ENCODE measurements around the gene AMOTL1.

Gene AMOTL1, protein sequence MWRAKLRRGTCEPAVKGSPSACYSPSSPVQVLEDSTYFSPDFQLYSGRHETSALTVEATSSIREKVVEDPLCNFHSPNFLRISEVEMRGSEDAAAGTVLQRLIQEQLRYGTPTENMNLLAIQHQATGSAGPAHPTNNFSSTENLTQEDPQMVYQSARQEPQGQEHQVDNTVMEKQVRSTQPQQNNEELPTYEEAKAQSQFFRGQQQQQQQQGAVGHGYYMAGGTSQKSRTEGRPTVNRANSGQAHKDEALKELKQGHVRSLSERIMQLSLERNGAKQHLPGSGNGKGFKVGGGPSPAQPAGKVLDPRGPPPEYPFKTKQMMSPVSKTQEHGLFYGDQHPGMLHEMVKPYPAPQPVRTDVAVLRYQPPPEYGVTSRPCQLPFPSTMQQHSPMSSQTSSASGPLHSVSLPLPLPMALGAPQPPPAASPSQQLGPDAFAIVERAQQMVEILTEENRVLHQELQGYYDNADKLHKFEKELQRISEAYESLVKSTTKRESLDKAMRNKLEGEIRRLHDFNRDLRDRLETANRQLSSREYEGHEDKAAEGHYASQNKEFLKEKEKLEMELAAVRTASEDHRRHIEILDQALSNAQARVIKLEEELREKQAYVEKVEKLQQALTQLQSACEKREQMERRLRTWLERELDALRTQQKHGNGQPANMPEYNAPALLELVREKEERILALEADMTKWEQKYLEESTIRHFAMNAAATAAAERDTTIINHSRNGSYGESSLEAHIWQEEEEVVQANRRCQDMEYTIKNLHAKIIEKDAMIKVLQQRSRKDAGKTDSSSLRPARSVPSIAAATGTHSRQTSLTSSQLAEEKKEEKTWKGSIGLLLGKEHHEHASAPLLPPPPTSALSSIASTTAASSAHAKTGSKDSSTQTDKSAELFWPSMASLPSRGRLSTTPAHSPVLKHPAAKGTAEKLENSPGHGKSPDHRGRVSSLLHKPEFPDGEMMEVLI

DNA sequence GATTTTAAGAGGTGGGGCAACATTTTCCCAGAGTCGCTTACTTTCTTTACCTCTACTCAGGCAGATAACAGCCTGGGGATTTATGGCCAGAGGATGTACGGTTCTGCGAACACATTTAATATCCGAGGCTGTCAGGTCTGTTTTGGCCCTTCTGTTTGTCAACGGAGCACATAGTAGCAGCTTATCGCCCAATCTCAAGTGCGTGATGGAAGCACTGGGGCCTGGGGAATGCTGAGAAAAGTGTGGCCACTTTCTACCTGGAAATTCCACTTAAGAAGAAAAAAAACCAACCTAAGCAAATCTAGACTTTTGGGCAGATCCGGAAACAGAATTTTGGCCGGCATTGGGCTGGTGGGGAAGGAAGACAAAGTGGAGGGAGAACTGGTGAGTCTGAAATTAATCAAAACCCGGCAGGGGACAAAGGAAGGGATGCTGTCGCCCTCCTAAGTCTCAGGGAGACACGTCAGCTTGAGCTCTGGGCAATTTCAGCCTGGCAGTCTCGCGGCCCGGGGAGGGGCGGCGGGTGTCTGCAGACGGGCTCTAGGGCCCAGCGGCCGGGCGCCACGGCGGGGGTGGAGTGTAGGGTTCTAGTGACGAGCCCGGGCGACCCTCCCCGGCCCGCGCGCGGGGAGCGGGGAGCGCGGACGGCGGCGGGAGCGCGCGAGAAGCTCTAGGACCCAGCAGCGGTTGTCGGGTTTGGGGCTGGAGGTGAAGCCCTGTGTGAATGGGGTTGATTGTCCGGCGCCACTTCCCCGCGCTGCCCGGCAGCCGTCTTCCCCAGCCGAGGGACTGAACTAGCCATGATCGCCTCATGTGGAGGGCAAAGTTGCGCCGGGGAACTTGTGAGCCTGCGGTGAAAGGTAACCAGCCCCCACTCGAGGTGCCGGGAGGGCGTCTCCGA, at the start of gene AMOTL1:
Gene AMOTL1 (plus strand): TSS at position 656 of the 901 bp plus-strand sequence. CDS start 156 bp downstream, at position 812.
- no peak for DNase-seq (ENCODE audit: low read depth in 2 of 3, low spot score in 2 of 3)

DNA sequence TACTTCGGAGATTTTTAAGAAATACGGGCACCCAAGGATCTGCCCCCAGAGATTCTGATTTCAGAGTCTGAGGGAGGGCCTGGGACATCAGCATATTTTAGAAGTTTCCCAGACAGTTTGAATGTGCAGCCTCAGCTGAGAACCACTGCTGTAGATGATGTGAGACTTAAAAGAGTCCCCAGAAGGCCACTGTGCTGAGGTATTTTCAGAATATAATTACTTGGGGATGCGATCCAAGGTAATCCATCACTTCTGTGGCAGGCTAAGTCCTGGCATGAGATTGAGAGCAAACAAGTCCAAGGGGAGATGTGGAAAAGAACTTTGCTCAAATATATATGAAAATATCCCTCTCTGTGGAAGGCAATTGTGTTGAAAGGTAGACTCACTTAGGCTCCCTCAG, 48.3 kb upstream of the AMOTL1 start:
- DNase-seq (ENCODE audit: low read depth in 2 of 3, low spot score in 2 of 3) = no peak

DNA sequence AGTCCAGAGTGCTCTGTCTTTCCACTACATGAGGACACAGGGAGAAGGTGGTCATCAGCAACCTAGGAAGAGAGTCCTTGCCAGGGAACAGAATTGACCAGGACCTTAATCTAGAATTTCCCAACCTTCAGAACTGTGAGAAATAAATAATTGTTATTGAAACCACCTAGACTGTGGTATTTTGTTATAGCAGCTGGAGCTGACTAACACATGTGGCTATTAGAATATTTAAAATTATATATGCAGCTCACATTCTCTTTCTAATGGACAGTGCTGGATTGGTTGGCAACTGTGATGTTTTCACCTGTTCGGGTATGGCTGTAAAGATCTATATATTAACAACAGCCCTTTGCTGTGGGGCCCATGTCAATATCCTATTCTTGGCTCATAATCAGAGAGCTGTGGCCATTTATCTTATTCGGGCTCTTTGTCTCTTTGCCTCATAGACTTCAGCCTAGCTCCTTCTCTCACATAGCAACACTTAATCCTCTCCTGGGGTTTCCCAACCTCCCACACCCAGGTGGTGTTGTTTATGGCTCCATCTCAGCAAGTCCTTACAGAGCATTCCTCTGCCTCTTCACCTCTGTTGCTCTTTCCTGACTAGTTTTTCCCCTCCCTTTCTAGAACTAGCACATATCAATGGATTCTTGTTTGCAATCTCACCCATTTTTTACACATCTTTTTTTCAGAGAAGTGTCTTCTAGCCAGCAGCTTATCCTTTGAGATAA, 46.4 kb upstream of the AMOTL1 start:
- DNase-seq (ENCODE audit: low read depth in 2 of 3, low spot score in 2 of 3) = no peak

DNA sequence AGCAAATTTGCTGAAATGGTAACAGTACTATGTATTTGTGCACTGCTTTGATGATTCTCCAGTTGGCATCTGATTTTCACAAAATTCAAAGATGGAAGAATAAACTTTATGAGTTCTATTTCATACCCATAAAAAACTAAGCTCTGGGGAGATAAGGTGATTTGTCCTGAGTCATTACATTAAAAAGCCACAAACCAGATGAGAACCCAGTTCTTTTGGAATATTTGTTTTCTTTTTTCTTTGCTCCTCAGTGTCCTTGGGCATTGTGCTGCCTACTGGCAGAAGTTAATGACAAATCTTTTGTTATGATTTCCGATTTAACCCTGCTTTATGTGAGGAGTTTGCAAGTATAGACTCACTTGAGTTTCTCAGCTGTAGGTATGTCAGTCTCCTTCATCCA, 45.4 kb upstream of the AMOTL1 start:
- DNase-seq (ENCODE audit: low read depth in 2 of 3, low spot score in 2 of 3) = no peak

DNA sequence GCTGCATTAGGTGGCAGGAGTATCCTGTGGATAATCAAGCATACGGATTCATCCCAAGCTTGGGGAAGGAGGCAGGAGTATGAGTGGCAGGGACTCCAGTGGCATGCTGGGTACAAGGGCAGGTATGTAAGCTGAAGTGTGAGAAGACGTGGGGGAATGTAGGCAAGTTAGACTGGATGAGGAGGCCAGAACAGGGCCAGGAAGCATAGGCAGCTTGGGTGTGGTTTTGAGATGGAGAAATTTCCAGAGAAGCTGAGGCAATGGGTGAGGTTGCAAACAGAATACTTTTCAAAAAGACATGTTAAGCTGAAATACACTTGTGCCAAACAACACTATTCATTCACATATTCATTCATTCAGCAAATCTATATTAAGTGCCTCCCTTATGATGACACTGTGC, 43.1 kb upstream of the AMOTL1 start:
- DNase-seq (ENCODE audit: low read depth in 2 of 3, low spot score in 2 of 3) = no peak

DNA sequence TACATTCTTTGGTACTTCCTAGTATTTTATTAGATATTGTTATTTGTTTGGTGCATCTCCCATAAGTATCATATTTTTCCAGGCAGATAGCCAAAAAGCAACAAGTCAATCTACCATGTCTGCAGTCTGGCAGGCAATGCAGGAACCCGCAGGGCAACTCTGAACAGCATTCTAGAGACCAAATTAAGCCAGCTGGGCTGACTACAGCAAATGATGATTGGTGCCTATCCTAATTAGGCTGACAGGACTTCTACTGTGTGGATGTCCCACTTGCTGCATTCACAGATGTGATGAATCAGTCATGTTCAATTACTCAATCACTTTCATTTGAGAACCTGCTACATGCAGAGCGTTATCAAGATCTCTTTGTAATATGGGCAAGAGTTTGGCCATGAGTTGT, 40.3 kb upstream of the AMOTL1 start:
- DNase-seq (ENCODE audit: low read depth in 2 of 3, low spot score in 2 of 3) = no peak

DNA sequence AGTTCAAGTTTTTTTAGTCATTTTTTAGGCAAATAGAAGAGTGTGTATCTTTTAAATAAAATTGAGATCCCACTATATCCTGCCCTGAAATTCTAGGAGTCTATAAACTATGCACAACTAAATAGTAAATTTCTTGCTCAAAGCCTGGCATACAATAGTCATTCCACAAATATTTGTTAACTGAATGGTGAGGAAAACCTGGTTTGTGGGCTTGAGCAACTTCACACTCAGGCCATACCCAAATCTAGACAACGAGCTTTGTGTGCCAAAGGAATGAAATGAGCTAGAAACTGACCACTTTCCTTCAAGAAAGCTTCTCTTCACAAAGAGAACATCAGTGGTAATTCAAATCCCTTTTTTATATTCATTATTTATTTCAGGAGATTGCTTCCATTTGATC, 39.6 kb upstream of the AMOTL1 start:
- no peak for DNase-seq (ENCODE audit: low read depth in 2 of 3, low spot score in 2 of 3)

DNA sequence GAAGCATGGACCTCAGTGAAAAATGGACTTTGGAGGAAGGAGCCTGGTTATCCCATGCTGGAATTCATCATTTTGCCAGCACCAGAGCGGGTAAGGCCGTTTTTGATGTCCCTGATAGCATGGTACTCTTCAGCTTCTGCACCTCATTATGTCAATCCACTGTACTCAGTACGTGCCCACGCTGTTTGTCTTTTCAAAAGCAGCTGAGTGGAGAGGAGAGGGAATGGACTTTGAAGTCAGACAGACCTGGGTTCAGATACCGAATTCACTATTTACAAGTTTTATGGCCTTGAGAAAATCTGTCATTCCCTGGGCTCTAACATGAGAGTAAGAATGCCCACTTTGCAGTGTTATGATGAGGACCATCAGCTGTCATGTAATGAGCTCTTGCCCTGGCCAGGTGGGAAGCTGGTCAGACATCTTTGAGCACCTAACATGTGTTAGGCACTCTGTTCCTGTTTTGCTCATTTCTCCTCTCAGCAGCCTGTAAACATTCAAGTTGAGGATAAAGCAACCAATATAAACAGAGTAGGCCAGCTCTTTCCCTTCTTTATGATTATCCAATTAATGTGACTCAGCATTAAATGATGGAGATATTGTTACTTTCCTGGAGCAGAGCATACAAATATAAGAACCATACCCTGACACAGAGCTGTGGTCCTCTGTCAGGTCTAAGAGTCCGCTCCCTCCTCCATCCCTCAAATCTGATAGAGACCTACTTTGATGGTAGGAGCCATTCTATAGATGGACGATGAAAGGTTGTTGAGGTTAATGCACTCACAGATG, 39.0 kb upstream of the AMOTL1 start:
- no peak for DNase-seq (ENCODE audit: low read depth in 2 of 3, low spot score in 2 of 3)

DNA sequence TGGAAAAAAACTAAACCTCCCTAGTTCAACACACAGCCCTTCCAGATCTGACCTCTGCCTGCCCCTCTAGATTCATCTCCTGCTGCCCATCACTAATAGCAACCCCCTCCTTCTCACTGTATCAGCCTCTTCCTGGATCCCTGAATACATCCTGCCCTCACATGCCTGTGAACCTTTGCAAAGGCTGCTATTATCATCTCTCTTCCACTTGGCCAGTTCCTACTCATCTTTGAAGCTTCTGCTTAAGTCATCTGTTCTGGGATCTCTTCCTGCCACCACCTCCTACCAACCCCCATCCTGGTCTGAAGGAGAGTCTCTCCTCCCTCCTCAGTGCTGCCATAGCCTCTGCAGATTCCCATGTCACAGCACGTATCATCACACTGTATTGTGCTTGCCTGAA, 38.0 kb upstream of the AMOTL1 start:
- DNase-seq (ENCODE audit: low read depth in 2 of 3, low spot score in 2 of 3) = no peak

DNA sequence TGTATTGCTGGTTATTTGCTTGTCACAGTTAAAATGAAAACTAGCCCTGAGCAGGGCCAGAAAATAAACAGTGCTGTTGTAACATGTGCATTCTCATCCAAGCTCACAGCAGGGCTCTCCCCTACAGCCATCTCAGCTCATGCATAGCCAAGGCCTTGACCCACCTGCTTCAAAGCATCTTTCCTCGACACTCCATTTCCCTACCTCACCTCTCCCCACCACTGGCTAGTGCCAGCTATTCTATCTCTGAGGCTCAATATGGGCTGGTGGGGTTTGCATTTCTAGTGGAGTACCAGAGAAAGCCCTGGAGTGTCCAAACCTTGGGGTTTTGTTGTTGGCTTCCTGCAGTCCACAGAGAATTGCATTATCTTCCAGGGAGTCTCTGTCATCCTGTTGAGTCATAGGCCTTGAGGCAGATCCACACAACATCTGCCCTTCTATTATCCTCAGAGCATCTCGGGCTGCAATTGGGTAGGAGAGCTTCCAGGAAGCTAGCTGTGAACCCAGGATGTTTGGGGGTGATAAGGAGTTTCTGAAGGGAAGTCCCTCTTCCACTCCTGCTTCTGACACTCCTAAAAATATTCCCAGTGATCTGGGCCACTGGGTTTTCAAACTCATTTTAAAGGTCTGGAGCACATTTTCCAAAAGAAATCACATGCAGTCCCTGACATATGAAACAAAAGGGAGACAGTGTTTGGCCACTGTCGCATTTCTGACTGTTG, 36.1 kb upstream of the AMOTL1 start:
- DNase-seq (ENCODE audit: low read depth in 2 of 3, low spot score in 2 of 3) = no peak

DNA sequence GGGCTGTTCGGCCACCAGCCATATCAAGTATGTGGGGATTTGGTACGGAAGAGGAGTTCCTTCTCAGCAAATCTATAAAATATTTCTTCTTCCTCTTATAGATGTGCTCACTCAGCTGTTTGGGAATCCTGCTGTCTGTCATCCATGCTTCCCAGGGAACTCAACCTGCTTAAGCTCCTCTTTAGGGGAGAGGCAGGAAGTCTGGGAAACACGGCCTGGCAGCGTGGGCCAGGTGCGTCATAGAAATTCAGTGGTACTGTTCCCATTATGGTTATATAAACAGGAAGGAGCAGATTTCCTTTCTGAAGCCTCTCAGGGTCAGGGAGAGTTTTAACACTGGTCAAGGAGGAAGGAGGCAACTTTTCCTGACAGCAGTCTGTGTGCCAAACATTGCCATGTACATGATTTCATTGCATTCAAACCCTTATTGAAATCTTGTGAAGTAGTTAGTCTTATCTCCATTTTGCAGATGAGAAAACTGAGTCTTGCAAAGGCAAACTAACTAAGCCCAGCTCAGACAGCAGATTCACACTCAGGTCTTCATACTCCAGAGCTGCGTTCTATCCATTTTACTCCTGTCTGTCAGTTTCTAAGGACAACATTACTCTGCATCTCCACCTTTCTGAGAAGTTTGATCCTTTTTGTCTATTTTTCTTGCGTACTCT, 35.4 kb upstream of the AMOTL1 start:
- DNase-seq (ENCODE audit: low read depth in 2 of 3, low spot score in 2 of 3) = no peak

DNA sequence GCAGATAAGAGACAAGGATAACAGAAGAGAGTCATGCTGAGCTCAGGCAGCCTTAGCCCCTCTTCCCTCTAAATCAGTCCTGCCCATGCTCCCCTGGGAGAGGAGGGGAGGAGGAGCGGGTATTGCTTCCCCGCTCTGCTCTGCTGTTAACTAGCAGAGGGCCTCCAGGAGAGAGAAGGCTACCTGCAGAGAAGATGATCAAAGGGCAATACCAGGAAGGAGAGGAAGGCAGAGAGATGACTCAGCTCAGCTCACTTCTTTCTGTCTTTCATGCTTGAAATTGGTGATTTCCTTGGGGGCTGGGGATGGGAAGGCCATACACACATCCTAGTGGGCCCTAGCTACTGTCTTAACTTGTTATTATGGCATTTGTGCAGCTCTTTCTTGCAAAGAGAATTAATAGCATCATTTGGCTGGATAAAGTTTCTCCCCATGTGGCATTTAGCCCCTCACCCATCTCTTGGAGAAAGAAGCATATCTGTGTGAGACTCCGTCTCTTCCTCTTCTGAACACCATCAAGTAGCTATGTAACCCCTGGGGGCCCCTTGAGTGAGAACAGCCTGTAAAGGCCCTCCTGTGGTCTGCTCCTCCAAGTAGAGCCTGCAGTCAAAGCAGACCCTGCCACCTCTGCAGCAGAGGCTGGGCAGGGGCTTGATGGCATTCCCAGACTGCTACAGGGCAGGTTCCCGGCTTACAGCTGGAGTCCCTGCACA, 33.4 kb upstream of the AMOTL1 start:
- DNase-seq (ENCODE audit: low read depth in 2 of 3, low spot score in 2 of 3) = no peak

DNA sequence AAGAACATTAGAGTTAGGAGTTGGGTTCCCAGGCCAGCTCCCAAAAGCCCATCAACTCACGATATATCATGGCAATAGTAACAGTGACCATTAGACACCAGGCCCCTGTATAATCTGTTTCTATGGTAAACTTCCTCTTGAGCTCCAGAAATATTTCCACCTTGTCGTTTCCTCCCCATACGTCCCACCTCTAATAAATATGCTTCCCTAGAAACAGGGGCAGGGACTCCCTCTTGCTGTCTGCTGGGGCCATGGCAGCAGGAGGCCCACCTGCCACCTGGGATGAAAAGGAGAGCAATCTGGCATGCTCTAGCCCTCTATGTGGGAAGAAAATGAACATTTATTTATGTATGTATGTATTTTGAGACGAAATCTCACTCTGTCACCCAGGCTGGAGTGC, 32.2 kb upstream of the AMOTL1 start:
- DNase-seq (ENCODE audit: low read depth in 2 of 3, low spot score in 2 of 3) = no peak

DNA sequence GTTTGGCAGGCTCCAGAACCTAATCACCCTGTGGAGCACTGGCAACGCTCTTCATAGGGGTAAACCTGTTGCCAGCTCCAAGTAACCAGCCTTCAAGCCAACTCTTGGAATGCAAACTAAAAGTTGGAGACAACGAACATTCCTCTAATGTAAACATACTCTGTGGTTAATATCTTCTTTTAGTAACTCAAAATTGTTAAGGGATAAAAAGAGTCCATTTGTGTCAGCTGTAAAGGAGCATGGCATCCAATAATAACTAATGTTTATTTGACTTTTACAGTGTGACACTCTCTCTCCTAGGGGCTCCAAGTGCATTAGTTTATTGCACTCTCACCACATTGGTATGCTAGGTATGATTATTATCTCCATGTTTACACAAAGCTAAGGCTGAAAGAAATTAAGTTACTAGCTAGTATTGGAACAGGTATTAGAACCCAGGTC, 31.0 kb upstream of the AMOTL1 start:
- DNase-seq (ENCODE audit: low read depth in 2 of 3, low spot score in 2 of 3) = no peak

DNA sequence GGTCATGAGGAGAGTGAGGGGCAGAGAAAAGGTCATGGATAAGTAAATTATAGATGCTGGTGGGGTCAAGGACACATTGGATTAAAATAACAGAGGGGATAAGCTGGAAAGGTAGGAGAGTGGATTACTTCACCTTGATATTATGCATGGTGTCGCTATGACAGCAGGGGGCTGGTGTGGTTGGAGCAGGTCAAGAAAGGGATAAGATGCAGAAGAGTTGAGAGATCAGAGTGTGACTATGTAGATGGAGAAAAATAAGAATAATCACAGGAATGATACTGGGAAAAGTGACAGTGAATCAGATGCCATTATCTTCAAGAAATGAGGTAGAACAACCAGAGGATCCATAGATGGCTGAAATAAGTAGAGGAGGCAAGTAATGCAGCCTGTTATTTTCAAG, 29.4 kb upstream of the AMOTL1 start:
- DNase-seq (ENCODE audit: low read depth in 2 of 3, low spot score in 2 of 3) = no peak

DNA sequence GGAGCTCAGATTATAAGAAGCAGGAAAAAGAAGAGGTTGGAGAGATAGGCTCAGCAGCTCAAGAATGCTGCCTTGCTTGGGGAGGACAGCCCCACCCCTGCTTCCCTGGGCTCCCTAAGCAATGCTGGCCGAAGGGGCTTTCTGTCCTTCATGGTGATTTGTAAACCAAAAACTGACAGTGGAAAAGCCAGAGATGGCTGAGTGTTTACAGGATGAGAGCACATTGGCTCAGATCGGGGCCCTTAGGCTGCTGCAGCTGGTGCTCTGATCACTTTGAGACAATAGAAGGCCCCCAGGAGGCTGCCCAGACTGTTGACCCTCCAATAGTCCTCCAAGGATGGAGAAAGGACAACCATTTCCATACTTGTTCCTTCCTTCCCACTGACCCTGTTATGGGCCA, 28.8 kb upstream of the AMOTL1 start:
- DNase-seq (ENCODE audit: low read depth in 2 of 3, low spot score in 2 of 3) = no peak

DNA sequence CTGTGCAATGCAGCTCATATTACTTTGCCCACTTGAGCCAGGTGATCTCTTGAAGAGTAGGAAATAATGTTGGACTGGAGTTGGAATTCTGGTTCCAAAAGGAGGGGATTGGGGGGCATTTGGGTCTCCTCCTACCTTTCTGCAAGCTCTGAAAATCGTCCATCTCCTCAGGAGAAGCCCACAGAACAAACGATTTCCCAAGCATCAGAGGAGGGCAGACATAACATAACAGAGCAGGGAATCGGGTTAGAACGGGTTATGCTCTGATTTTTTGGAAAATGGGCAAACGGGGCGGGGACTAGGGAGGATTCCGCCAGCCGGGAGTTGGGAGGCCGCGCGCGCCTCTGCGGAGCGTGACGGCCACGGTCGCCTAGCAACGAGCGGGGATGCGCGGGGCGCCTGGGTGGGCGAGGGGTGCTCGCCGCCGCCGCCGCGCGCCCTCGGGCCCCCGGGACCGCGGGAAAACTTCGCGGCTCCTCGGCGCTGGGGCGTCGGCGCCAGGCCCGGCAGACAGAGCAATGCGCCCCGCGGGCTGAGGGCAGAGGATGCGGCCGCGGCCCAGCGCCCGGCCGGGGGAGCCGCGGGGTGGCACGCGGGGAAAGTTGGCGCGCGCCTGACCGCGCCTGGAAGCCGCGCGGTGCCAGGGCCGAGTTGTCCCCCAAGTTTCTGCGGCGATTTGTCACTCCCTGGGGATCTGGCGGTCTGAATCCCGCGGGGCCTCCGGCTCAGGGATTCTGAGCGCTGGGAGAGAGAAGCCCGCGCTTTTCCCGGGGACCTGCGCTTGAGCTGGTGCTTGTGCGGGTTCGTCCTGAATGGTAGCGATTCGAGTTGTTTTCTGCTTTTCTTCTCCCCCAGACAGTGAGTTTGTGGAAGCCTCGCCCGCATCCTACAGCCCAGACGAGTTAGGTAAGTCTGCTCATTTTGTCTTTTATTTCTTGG, 27.8 kb upstream of the AMOTL1 start:
- DNase-seq (ENCODE audit: low read depth in 2 of 3, low spot score in 2 of 3) = no peak
